ENCODE results near the gene PYCARD. TPM values are rescaled to one million over a fixed set of nuclear protein-coding genes. Genes with fewer than 3 reads are reported as not detected.

Gene PYCARD
- total RNA-seq = 102 and 138 TPM in 2 replicates

GRCh38 chr16:31202414-31203375, at the start of gene PYCARD:
Gene PYCARD (minus strand): TSS chr16:31202760. CDS start chr16:31202690, 70 bp downstream.

GRCh38 chr16:31216422-31217135, 14.0 kb upstream of the PYCARD start, which contains the start of gene PYDC1:
Gene PYDC1 (minus strand): TSS chr16:31217135. CDS start chr16:31217028, 107 bp downstream.

GRCh38 chr16:31213877-31214707, 11.5 kb upstream of the PYCARD start, which contains the start of gene TRIM72:
Gene TRIM72 (plus strand): TSS chr16:31214119. CDS start chr16:31214739, 620 bp downstream.

GRCh38 chr16:31179747-31180459, 22.7 kb downstream of the PYCARD start, which contains the start of gene FUS:
Gene FUS (plus strand): TSS chr16:31180139. CDS start chr16:31180215, 76 bp downstream.

Other genes with a start within 250 kb of the PYCARD start
- 2.6 and 3.5 TPM in 2 replicates for gene SETD1A, start 245.0 kb downstream of the PYCARD start, total RNA-seq
- 7.9 and 10.3 TPM in 2 replicates for gene HSD3B7, start 217.6 kb downstream of the PYCARD start, total RNA-seq
- 0.08 and 0.34 TPM in 2 replicates for gene STX1B, start 192.1 kb downstream of the PYCARD start, total RNA-seq
- 23.5 and 24.9 TPM in 2 replicates for gene STX4, start 169.2 kb downstream of the PYCARD start, total RNA-seq
- 12.5 and 15.6 TPM in 2 replicates for gene ZNF668, start 128.5 kb downstream of the PYCARD start, total RNA-seq
- gene ZNF646, start 128.3 kb downstream of the PYCARD start, total RNA-seq = 7.3 and 11.6 TPM in 2 replicates
- 0.86 and 1.8 TPM in 2 replicates for gene PRSS53, start 113.8 kb downstream of the PYCARD start, total RNA-seq
- gene VKORC1, start 108.0 kb downstream of the PYCARD start, total RNA-seq = 99.6 and 107 TPM in 2 replicates
- gene BCKDK, start 94.4 kb downstream of the PYCARD start, total RNA-seq = 58.3 and 75.5 TPM in 2 replicates
- gene KAT8, start 85.1 kb downstream of the PYCARD start, total RNA-seq = 27.1 and 30.1 TPM in 2 replicates
- 59.2 and 120 TPM in 2 replicates for gene PRSS8, start 67.0 kb downstream of the PYCARD start, total RNA-seq
- 0.16 and 0.19 TPM in 2 replicates for gene PRSS36, start 52.7 kb downstream of the PYCARD start, total RNA-seq
- 26.5 and 51.1 TPM in 2 replicates for gene FUS, start 22.6 kb downstream of the PYCARD start, total RNA-seq
- gene TRIM72, start 11.4 kb upstream of the PYCARD start, total RNA-seq = not detected in 2 replicates
- gene PYDC1, start 14.4 kb upstream of the PYCARD start, total RNA-seq = not detected in 2 replicates
- not detected in 2 replicates for gene ITGAM, start 57.2 kb upstream of the PYCARD start, total RNA-seq
- not detected in 2 replicates for gene ITGAX, start 152.4 kb upstream of the PYCARD start, total RNA-seq
- not detected in 2 replicates for gene ITGAD, start 190.6 kb upstream of the PYCARD start, total RNA-seq
- gene COX6A2, start 225.6 kb upstream of the PYCARD start, total RNA-seq = not detected in 2 replicates
- 0.08 TPM in 2 replicates for gene ZNF843, start 240.0 kb upstream of the PYCARD start, total RNA-seq

Measured in hair follicular keratinocyte (primary cell).